Measurements from ENCODE around the gene STXBP4.

The STXBP4 gene

DNA sequence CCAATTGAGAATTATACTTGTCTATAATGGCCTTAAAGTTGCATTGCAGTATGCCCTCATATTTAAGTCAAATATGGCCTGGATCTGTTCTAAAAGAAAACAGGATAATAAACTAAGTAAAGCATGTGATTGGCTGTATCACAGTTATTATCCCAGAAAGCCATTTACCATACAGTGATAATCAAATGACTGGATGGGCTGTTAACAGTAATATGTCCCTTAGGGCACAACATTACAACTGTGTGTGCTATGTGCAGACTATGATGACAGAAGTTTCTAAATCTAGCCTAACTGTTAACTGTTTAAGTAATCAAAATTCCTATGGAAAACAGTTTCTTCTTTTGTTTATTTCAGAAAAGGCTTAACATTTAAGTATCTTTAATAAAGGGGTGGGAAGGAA, 145.7 kb downstream of the STXBP4 start:
- no peak overlapping the region for H3K56ac ChIP-seq (ENCODE audit: low read length)
- no peak overlapping the region for H3K23ac ChIP-seq (ENCODE audit: low read length)
- no peak overlapping the region for H2BK5ac ChIP-seq (ENCODE audit: low read length)
- H3K4me2 ChIP-seq (ENCODE audit: low read length), result no peak overlapping the region
- no peak overlapping the region for H3K4me3 ChIP-seq (ENCODE audit: low read length)
- no peak overlapping the region for H3K18ac ChIP-seq (ENCODE audit: low read length)
- no peak overlapping the region for H2AK5ac ChIP-seq (ENCODE audit: low read length)
- no peak overlapping the region for H3K27ac ChIP-seq (ENCODE audit: low read depth, low read length)
- H2BK120ac ChIP-seq (ENCODE audit: low read depth, low read length), result no peak overlapping the region
- no peak for DNase-seq
- no peak overlapping the region for H3K9ac ChIP-seq (ENCODE audit: low read length)
- no peak overlapping the region for H3K4ac ChIP-seq (ENCODE audit: low read depth, low read length)
- H3K27me3 ChIP-seq (ENCODE audit: insufficient read depth, low read length, poor library complexity), result no peaks in the 10 kb centered on the region
- H4K8ac ChIP-seq (ENCODE audit: low read depth, low read length), result no peak overlapping the region
- no peaks in the 10 kb centered on the region for H3K4me1 ChIP-seq (ENCODE audit: control insufficient read depth, low read depth, low read length)
- H2BK15ac ChIP-seq (replicated peaks; ENCODE audit: low read depth), result no peak overlapping the region
- H4K5ac ChIP-seq (ENCODE audit: low read length), result no peak overlapping the region
- no peaks in the 10 kb centered on the region for H3K36me3 ChIP-seq (ENCODE audit: control insufficient read depth, insufficient read depth, low read length)
- no peaks in the 10 kb centered on the region for H3K79me2 ChIP-seq (ENCODE audit: control insufficient read depth, insufficient read depth, low read length)
- H3K79me1 ChIP-seq (ENCODE audit: low read length), result no peaks in the 10 kb centered on the region

DNA sequence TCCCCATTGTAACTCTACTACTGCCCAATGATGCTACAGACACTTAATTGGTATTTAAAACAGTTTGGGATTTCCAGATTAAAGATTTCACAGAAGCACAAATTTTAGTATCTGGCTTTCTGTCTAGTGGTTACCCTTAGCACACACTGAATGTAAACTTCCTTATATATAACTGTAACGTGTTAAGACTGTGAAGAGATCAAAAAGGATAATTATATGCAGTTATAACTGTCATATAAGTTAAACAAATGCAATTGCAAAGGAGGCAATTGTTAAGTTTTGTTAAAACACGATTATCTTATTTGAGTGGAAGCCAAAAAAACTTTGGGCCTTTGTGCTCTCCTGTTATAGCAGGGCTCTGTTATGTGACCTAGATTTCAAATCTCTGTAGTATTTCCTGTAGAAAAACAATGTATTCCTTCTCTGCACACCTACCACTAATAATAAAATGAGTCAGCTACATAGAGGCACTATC, 147.9 kb downstream of the STXBP4 start:
- H3K23ac ChIP-seq (ENCODE audit: low read length), result no peak overlapping the region
- H4K8ac ChIP-seq (ENCODE audit: low read depth, low read length), result no peak overlapping the region
- no peak overlapping the region for H3K56ac ChIP-seq (ENCODE audit: low read length)
- no peak overlapping the region for H4K5ac ChIP-seq (ENCODE audit: low read length)
- no peak overlapping the region for H2BK15ac ChIP-seq (replicated peaks; ENCODE audit: low read depth)
- H3K79me2 ChIP-seq (ENCODE audit: control insufficient read depth, insufficient read depth, low read length), result no peaks in the 10 kb centered on the region
- H3K4ac ChIP-seq (ENCODE audit: low read depth, low read length), result no peak overlapping the region
- no peak overlapping the region for H2BK5ac ChIP-seq (ENCODE audit: low read length)
- no peak overlapping the region for H3K18ac ChIP-seq (ENCODE audit: low read length)
- no peak overlapping the region for H3K9ac ChIP-seq (ENCODE audit: low read length)
- no peak overlapping the region for H3K27ac ChIP-seq (ENCODE audit: low read depth, low read length)
- no peak overlapping the region for H2BK120ac ChIP-seq (ENCODE audit: low read depth, low read length)
- H3K27me3 ChIP-seq (ENCODE audit: insufficient read depth, low read length, poor library complexity), result no peaks in the 10 kb centered on the region
- H3K36me3 ChIP-seq (ENCODE audit: control insufficient read depth, insufficient read depth, low read length), result no peaks in the 10 kb centered on the region
- no peak overlapping the region for H2AK5ac ChIP-seq (ENCODE audit: low read length)
- H3K4me2 ChIP-seq (ENCODE audit: low read length), result no peak overlapping the region
- DNase-seq, result no peak
- no CpG with 5 or more reads among the region's 2 CpGs for WGBS (ENCODE audit: extremely low coverage, insufficient coverage, low lambda C conversion rate)
- H3K4me1 ChIP-seq (ENCODE audit: control insufficient read depth, low read depth, low read length), result no peaks in the 10 kb centered on the region
- H3K4me3 ChIP-seq (ENCODE audit: low read length), result no peak overlapping the region
- H3K79me1 ChIP-seq (ENCODE audit: low read length), result no peaks in the 10 kb centered on the region

DNA sequence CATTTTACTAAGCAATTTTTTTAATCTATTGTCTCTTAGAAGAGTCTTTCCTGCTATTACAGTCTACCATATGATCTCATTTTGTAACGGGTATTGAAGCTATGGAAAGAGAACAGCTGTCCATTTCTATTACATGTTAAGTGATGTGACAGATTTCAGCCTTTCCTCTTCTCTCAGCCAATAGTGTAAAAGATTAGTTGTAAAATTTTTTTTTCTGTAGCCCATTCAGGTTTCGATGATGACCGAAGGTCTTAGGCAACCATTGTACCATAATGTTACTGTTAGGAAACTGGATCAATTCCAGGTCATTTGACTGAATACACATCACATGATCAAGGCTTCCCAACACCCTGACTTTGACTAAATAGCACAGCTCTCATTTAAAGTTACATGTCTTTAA, 148.6 kb downstream of the STXBP4 start:
- Histone ChIP-seq H3K4me3 (ENCODE audit: low read length) (no peak overlapping the region), H3K4me1 (ENCODE audit: control insufficient read depth, low read depth, low read length) (no peaks in the 10 kb centered on the region), H3K56ac (ENCODE audit: low read length) (no peak overlapping the region), H3K18ac (ENCODE audit: low read length) (no peak overlapping the region), H2BK5ac (ENCODE audit: low read length) (no peak overlapping the region), H3K27ac (ENCODE audit: low read depth, low read length) (no peak overlapping the region), H3K23ac (ENCODE audit: low read length) (no peak overlapping the region), H3K79me1 (ENCODE audit: low read length) (no peaks in the 10 kb centered on the region), H3K4me2 (ENCODE audit: low read length) (no peak overlapping the region), H2AK5ac (ENCODE audit: low read length) (no peak overlapping the region), H3K79me2 (ENCODE audit: control insufficient read depth, insufficient read depth, low read length) (no peaks in the 10 kb centered on the region), H4K5ac (ENCODE audit: low read length) (no peak overlapping the region), H4K8ac (ENCODE audit: low read depth, low read length) (no peak overlapping the region), H2BK15ac (replicated peaks; ENCODE audit: low read depth) (no peak overlapping the region), H3K4ac (ENCODE audit: low read depth, low read length) (no peak overlapping the region), H3K27me3 (ENCODE audit: insufficient read depth, low read length, poor library complexity) (no peaks in the 10 kb centered on the region), H3K9ac (ENCODE audit: low read length) (no peak overlapping the region), H2BK120ac (ENCODE audit: low read depth, low read length) (no peak overlapping the region), H3K36me3 (ENCODE audit: control insufficient read depth, insufficient read depth, low read length) (no peaks in the 10 kb centered on the region)
- no CpG with 5 or more reads among the region's 3 CpGs for WGBS (ENCODE audit: extremely low coverage, insufficient coverage, low lambda C conversion rate)
- DNase-seq, result no peak

DNA sequence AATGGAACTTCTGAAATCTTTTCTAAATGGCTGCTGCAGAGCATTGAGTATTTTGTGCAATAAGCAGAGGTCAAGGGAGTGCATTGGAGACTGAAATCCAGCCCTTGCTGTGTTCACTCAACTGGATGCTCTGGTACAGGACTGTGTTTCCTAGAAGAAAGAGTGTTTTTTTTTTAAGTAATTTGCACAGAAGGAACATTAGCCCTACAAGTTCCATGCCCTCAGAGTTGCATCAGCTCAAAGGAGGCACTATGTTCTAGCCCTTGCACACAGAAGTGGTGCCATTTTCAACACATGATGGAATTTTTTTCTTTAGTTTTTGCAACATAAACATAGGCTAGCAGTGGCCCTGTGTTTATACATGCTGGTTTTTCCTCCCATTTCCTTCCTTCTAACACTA, 152.1 kb downstream of the STXBP4 start:
- no peak overlapping the region for H2BK15ac ChIP-seq (replicated peaks; ENCODE audit: low read depth)
- H3K4me1 ChIP-seq (ENCODE audit: control insufficient read depth, low read depth, low read length), result no peaks in the 10 kb centered on the region
- no peak overlapping the region for H3K4me2 ChIP-seq (ENCODE audit: low read length)
- no peaks in the 10 kb centered on the region for H3K27me3 ChIP-seq (ENCODE audit: insufficient read depth, low read length, poor library complexity)
- H3K23ac ChIP-seq (ENCODE audit: low read length), result no peak overlapping the region
- H3K36me3 ChIP-seq (ENCODE audit: control insufficient read depth, insufficient read depth, low read length), result no peaks in the 10 kb centered on the region
- no peak overlapping the region for H2BK120ac ChIP-seq (ENCODE audit: low read depth, low read length)
- H3K4me3 ChIP-seq (ENCODE audit: low read length), result no peak overlapping the region
- H3K18ac ChIP-seq (ENCODE audit: low read length), result no peak overlapping the region
- no peaks in the 10 kb centered on the region for H3K79me1 ChIP-seq (ENCODE audit: low read length)
- H3K27ac ChIP-seq (ENCODE audit: low read depth, low read length), result no peak overlapping the region
- H3K9ac ChIP-seq (ENCODE audit: low read length), result no peak overlapping the region
- H2BK5ac ChIP-seq (ENCODE audit: low read length), result no peak overlapping the region
- H3K79me2 ChIP-seq (ENCODE audit: control insufficient read depth, insufficient read depth, low read length), result no peaks in the 10 kb centered on the region
- no peak overlapping the region for H4K5ac ChIP-seq (ENCODE audit: low read length)
- H3K4ac ChIP-seq (ENCODE audit: low read depth, low read length), result no peak overlapping the region
- no peak overlapping the region for H2AK5ac ChIP-seq (ENCODE audit: low read length)
- H3K56ac ChIP-seq (ENCODE audit: low read length), result no peak overlapping the region
- no peak overlapping the region for H4K8ac ChIP-seq (ENCODE audit: low read depth, low read length)
- no peak for DNase-seq

DNA sequence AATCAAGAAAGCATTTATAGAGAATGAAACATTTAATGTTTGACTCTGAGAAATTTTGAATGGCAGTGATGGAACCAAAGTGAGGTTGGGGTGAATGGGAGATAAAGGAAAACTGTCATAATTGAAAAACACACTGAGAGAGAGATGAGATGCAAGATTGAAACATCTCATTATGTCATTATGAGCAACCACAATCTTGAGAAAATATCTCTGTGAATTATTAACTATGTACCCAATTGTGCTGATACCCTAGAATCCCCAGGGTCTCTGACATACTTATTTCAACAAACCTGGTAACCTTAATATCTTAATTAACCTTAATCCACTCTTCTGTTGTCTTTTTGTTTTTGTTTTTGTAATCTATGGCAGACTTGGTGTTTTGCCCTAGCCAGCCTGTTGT, 152.7 kb downstream of the STXBP4 start:
- no peak overlapping the region for H3K18ac ChIP-seq (ENCODE audit: low read length)
- DNase-seq, result no peak
- no peak overlapping the region for H3K4me2 ChIP-seq (ENCODE audit: low read length)
- H3K27ac ChIP-seq (ENCODE audit: low read depth, low read length), result no peak overlapping the region
- no peak overlapping the region for H3K4ac ChIP-seq (ENCODE audit: low read depth, low read length)
- H3K56ac ChIP-seq (ENCODE audit: low read length), result no peak overlapping the region
- no peak overlapping the region for H4K5ac ChIP-seq (ENCODE audit: low read length)
- no peak overlapping the region for H2BK5ac ChIP-seq (ENCODE audit: low read length)
- no peaks in the 10 kb centered on the region for H3K36me3 ChIP-seq (ENCODE audit: control insufficient read depth, insufficient read depth, low read length)
- H3K79me1 ChIP-seq (ENCODE audit: low read length), result no peaks in the 10 kb centered on the region
- no peaks in the 10 kb centered on the region for H3K79me2 ChIP-seq (ENCODE audit: control insufficient read depth, insufficient read depth, low read length)
- H2BK15ac ChIP-seq (replicated peaks; ENCODE audit: low read depth), result no peak overlapping the region
- no peak overlapping the region for H2AK5ac ChIP-seq (ENCODE audit: low read length)
- H3K27me3 ChIP-seq (ENCODE audit: insufficient read depth, low read length, poor library complexity), result no peaks in the 10 kb centered on the region
- no peaks in the 10 kb centered on the region for H3K4me1 ChIP-seq (ENCODE audit: control insufficient read depth, low read depth, low read length)
- H3K9ac ChIP-seq (ENCODE audit: low read length), result no peak overlapping the region
- H4K8ac ChIP-seq (ENCODE audit: low read depth, low read length), result no peak overlapping the region
- H3K4me3 ChIP-seq (ENCODE audit: low read length), result no peak overlapping the region
- no peak overlapping the region for H2BK120ac ChIP-seq (ENCODE audit: low read depth, low read length)
- no peak overlapping the region for H3K23ac ChIP-seq (ENCODE audit: low read length)

DNA sequence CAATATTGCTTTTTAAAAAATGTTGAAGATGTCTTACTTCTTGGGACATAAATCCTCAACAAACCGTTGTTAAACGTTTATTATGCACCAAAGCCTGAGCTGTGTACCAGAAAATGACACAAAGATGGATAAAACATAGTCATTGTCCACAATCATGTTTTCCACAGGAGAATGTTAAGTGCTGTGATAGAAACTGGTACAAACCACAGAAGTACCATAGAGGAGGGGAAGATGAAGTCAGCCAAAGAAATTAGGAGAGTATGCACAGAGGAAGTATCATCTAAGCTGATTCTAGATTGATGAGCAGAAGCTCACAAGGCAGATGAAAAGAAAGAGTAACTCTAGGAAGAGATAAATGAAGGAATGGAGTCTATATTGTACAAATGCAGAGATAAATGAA, 153.5 kb downstream of the STXBP4 start:
- no peaks in the 10 kb centered on the region for H3K4me1 ChIP-seq (ENCODE audit: control insufficient read depth, low read depth, low read length)

More for the DNA sequence above, 153.5 kb downstream of the STXBP4 start:
- H3K56ac ChIP-seq (ENCODE audit: low read length), result no peak overlapping the region
- no peaks in the 10 kb centered on the region for H3K27me3 ChIP-seq (ENCODE audit: insufficient read depth, low read length, poor library complexity)
- no peak overlapping the region for H3K4me2 ChIP-seq (ENCODE audit: low read length)
- WGBS (ENCODE audit: extremely low coverage, insufficient coverage, low lambda C conversion rate), result no CpG with 5 or more reads among the region's 2 CpGs
- no peak overlapping the region for H3K9ac ChIP-seq (ENCODE audit: low read length)
- no peaks in the 10 kb centered on the region for H3K36me3 ChIP-seq (ENCODE audit: control insufficient read depth, insufficient read depth, low read length)
- no peak overlapping the region for H3K23ac ChIP-seq (ENCODE audit: low read length)
- no peaks in the 10 kb centered on the region for H3K79me2 ChIP-seq (ENCODE audit: control insufficient read depth, insufficient read depth, low read length)
- H3K4me3 ChIP-seq (ENCODE audit: low read length), result no peak overlapping the region
- H3K79me1 ChIP-seq (ENCODE audit: low read length), result no peaks in the 10 kb centered on the region
- H2BK5ac ChIP-seq (ENCODE audit: low read length), result no peak overlapping the region
- no peak overlapping the region for H2BK120ac ChIP-seq (ENCODE audit: low read depth, low read length)
- no peak overlapping the region for H2AK5ac ChIP-seq (ENCODE audit: low read length)
- H3K4ac ChIP-seq (ENCODE audit: low read depth, low read length), result no peak overlapping the region
- no peak overlapping the region for H4K5ac ChIP-seq (ENCODE audit: low read length)
- DNase-seq, result no peak
- no peak overlapping the region for H4K8ac ChIP-seq (ENCODE audit: low read depth, low read length)
- H2BK15ac ChIP-seq (replicated peaks; ENCODE audit: low read depth), result no peak overlapping the region
- no peak overlapping the region for H3K27ac ChIP-seq (ENCODE audit: low read depth, low read length)
- H3K18ac ChIP-seq (ENCODE audit: low read length), result no peak overlapping the region

Data from mesendoderm (in vitro differentiated cells).